ENCODE results near the gene CENPB.

DNA sequence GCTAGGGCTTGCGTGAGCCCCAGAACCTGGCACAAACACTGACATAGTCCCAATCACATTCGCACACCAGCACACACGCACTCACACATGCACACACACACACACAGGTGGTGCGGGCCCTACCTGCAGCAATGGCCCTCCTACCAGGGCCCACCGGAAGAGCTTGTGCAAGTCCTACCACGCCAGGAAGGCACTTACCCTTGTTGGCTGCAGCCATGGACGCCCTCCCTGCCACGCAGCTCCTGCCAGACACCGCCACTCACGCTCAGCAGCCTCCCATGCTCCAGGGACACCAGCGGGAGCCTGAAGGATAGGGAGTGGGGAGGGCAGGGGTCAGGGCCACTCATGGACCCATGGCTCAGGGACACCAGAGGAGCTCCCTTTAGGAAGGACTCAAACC lies 26.7 kb downstream of the CENPB start:
- TF ChIP-seq, protein P1, sequence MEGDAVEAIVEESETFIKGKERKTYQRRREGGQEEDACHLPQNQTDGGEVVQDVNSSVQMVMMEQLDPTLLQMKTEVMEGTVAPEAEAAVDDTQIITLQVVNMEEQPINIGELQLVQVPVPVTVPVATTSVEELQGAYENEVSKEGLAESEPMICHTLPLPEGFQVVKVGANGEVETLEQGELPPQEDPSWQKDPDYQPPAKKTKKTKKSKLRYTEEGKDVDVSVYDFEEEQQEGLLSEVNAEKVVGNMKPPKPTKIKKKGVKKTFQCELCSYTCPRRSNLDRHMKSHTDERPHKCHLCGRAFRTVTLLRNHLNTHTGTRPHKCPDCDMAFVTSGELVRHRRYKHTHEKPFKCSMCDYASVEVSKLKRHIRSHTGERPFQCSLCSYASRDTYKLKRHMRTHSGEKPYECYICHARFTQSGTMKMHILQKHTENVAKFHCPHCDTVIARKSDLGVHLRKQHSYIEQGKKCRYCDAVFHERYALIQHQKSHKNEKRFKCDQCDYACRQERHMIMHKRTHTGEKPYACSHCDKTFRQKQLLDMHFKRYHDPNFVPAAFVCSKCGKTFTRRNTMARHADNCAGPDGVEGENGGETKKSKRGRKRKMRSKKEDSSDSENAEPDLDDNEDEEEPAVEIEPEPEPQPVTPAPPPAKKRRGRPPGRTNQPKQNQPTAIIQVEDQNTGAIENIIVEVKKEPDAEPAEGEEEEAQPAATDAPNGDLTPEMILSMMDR (conservative IDR thresholded peaks at IDR 0.05; ENCODE audit: low read depth, low read length): no peak
- TF ChIP-seq CEBPB (IDR thresholded peaks at IDR 0.05; ENCODE audit: low read depth, low read length) (no peak), SMC3 (IDR thresholded peaks at IDR 0.05; ENCODE audit: low read depth, low read length) (no peak), RAD21 (IDR thresholded peaks at IDR 0.05; ENCODE audit: low read length) (no peak), RFX5 (IDR thresholded peaks at IDR 0.05; ENCODE audit: low read depth, low read length) (no peak), MAZ (IDR thresholded peaks at IDR 0.05; ENCODE audit: borderline replicate concordance, low read depth, low read length) (no peak), POLR2A (IDR thresholded peaks at IDR 0.05; ENCODE audit: low read depth, low read length) (no peak), MXI1 (IDR thresholded peaks at IDR 0.05; ENCODE audit: borderline replicate concordance, low read depth, low read length) (no peak)
- TF ChIP-seq, protein P2, sequence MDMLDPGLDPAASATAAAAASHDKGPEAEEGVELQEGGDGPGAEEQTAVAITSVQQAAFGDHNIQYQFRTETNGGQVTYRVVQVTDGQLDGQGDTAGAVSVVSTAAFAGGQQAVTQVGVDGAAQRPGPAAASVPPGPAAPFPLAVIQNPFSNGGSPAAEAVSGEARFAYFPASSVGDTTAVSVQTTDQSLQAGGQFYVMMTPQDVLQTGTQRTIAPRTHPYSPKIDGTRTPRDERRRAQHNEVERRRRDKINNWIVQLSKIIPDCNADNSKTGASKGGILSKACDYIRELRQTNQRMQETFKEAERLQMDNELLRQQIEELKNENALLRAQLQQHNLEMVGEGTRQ (IDR thresholded peaks at IDR 0.05; ENCODE audit: low read depth, low read length): no peak

Measured in IMR-90 (cell line).